ENCODE data around the gene XPO5. TPM values are rescaled to one million over a fixed set of nuclear protein-coding genes. Genes with fewer than 3 reads are reported as not detected.
A peak's percentile ranks its signal among the peaks of the same experiment; 100 is the strongest.

XPO5 gene
- total RNA-seq, 1 experiment from 2014 or later = 97.8 TPM

GRCh38 chr6:43477235-43478007 lies 98.4 kb downstream of the XPO5 start, which contains the start of gene TJAP1 (continued):
- TF ChIP-seq MXD4 (CRISPR knock-in tag; IDR thresholded peaks at IDR 0.05; ENCODE audit: borderline replicate concordance) (no peak), GRHL2 (CRISPR knock-in tag; IDR thresholded peaks at IDR 0.05; ENCODE audit: insufficient replicate concordance, severe bottlenecking) (no peak), GABPB1 (CRISPR knock-in tag; IDR thresholded peaks at IDR 0.05) (peak; percentile 60; the same call in 1 of the 2 replicates), NFE2L1 (CRISPR knock-in tag; IDR thresholded peaks at IDR 0.05) (no peak), ELF4 (CRISPR knock-in tag; IDR thresholded peaks at IDR 0.05; ENCODE audit: low read depth) (no peak), ATF3 (CRISPR knock-in tag; conservative IDR thresholded peaks at IDR 0.05) (no peak), ZNF423 (CRISPR knock-in tag; IDR thresholded peaks at IDR 0.05) (no peak), PRRX2 (CRISPR knock-in tag; IDR thresholded peaks at IDR 0.05) (no peak), JUN (CRISPR knock-in tag; IDR thresholded peaks at IDR 0.05) (no peak), ZNF671 (CRISPR knock-in tag; IDR thresholded peaks at IDR 0.05) (no peak), E2F4 (CRISPR knock-in tag; IDR thresholded peaks at IDR 0.05; ENCODE audit: borderline replicate concordance, low read depth) (no peak), ZNF232 (CRISPR knock-in tag; IDR thresholded peaks at IDR 0.05) (0 out of 2 replicates have a peak, but pooled peaks have one; percentile 46), JAZF1 (CRISPR knock-in tag; IDR thresholded peaks at IDR 0.05) (no peak), ETV6 (CRISPR knock-in tag; IDR thresholded peaks at IDR 0.05) (0 out of 2 replicates have a peak, but pooled peaks have one; percentile 63), ZNF396 (CRISPR knock-in tag; IDR thresholded peaks at IDR 0.05; ENCODE audit: borderline replicate concordance) (no peak), USF1 (CRISPR knock-in tag; IDR thresholded peaks at IDR 0.05) (no peak), IRF2 (CRISPR knock-in tag; IDR thresholded peaks at IDR 0.05; ENCODE audit: borderline replicate concordance, low read depth) (no peak), RORB (CRISPR knock-in tag; IDR thresholded peaks at IDR 0.05) (no peak), HMGXB4 (CRISPR knock-in tag; IDR thresholded peaks at IDR 0.05) (no peak), NR2C2 (CRISPR knock-in tag; IDR thresholded peaks at IDR 0.05) (no peak), ATF1 (CRISPR knock-in tag; IDR thresholded peaks at IDR 0.05) (no peak), FOXP4 (CRISPR knock-in tag; IDR thresholded peaks at IDR 0.05) (no peak), CDX4 (CRISPR knock-in tag; IDR thresholded peaks at IDR 0.05; ENCODE audit: borderline replicate concordance) (no peak), ERG (CRISPR knock-in tag; IDR thresholded peaks at IDR 0.05) (no peak), CTCF (IDR thresholded peaks at IDR 0.05) (no peak), ZNF138 (CRISPR knock-in tag; conservative IDR thresholded peaks at IDR 0.05) (no peak), E2F5 (CRISPR knock-in tag; IDR thresholded peaks at IDR 0.05) (peak; percentile 90; the same call in 1 of the 2 replicates), ZNF317 (CRISPR knock-in tag; IDR thresholded peaks at IDR 0.05; ENCODE audit: borderline replicate concordance, low read depth) (no peak), ESRRA (CRISPR knock-in tag; IDR thresholded peaks at IDR 0.05; ENCODE audit: borderline replicate concordance) (no peak), ZNF416 (CRISPR knock-in tag; IDR thresholded peaks at IDR 0.05) (no peak)

Measured in WTC11 (cell line).